ENCODE results near the gene MDK. TPM values are rescaled to one million over a fixed set of nuclear protein-coding genes. Genes with fewer than 3 reads are reported as not detected.

Gene MDK
- total and polyA plus RNA-seq, 2 of the 13 experiments (the other 11 are each of a cell fraction or from before 2014, with no cell fraction given): 312 to 407 TPM

DNA sequence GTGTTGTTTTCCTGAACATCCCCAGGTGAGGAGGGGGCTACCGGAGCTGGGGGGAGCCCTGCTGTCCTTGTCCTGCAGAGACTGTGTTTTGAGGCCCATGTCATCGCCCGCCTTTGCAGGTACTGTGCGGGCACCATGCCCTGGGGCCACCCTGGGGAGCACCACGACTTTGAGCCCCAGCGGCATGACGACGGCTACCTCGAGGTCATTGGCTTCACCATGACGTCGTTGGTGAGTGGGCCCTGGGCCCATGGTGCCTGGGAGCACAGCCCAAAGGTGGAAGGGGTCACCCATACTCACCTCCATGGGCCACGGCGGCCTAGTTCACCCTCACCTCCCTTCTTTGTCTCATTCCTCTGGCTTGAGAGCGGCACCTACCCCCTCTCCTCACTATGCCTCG is 6.7 kb upstream of the MDK start:
- no peaks in the 10 kb centered on the region for H3K9me3 ChIP-seq (ENCODE audit: low read length)
- no TSS peak for BruUV-seq (replicated peaks)
- POLR2A ChIA-PET: no interaction called here
- H4K20me1 ChIP-seq (ENCODE audit: insufficient read depth, low read length): no peaks in the 10 kb centered on the region
- no peak overlapping the region for H3K9ac ChIP-seq (ENCODE audit: insufficient read depth, low read depth, low read length)
- no peak overlapping the region for H3K27ac ChIP-seq (ENCODE audit: extremely low read length, insufficient read depth, low read length)
- DNase-seq (ENCODE audit: low spot score) (no peak), ATAC-seq (no peak), FAIRE-seq (no peak)
- H3K4me2 ChIP-seq (ENCODE audit: low read depth, low read length): no peak overlapping the region
- 90% methylated on average over 2 of the region's 15 CpGs for WGBS (ENCODE audit: low lambda C conversion rate)
- CTCF ChIA-PET (ENCODE audit: low intra/inter-chr PET ratio, low total read pairs): no interaction called here
- peaks cover 1 to 4% of the 10 kb centered on the region in 2 experiments; a peak in 1 of 5 replicates for H3K36me3 ChIP-seq (replicated peaks in 1 of 2; ENCODE audit: control insufficient read depth in 1 of 2, insufficient read depth in 2 of 2, low read length in 2 of 2)
- in situ Hi-C loops (cut with HindIII; ENCODE audit: extremely low pct_ligation_motif_present, low pct_unique_long_range_greater_than_20kb): no loop called here
- H3K79me2 ChIP-seq (ENCODE audit: insufficient read depth, low read length): no peaks in the 10 kb centered on the region
- peaks cover 17% of the 10 kb centered on the region for H3K4me1 ChIP-seq (ENCODE audit: insufficient read depth, low read length)
- no peaks in the 10 kb centered on the region for H3K27me3 ChIP-seq (ENCODE audit: control insufficient read depth in 1 of 2, insufficient read depth in 2 of 2, low read length in 2 of 2)
- H3K4me3 ChIP-seq (replicated peaks in 1 of 3; ENCODE audit: insufficient read depth in 1 of 3, low read depth in 2 of 3, low read length in 3 of 3): no peak overlapping the region
- intact Hi-C loops (cut with micrococcal nuclease; ENCODE audit: unreplicated experiment): no loop called here
- no peak overlapping the region for H2AFZ ChIP-seq (ENCODE audit: low read length)
- TF ChIP-seq ZNF782 (CRISPR knock-in tag; IDR thresholded peaks at IDR 0.05; ENCODE audit: borderline replicate concordance) (no peak), FOXA1 (IDR thresholded peaks at IDR 0.05) (no peak), FOXA1 (CRISPR knock-in tag; IDR thresholded peaks at IDR 0.05) (no peak), RXRA (CRISPR knock-in tag; IDR thresholded peaks at IDR 0.05) (no peak), HNRNPH1 (optimal IDR thresholded peaks at IDR 0.05; ENCODE audit: low read depth, low read length) (no peak), KLF13 (CRISPR knock-in tag; IDR thresholded peaks at IDR 0.05) (no peak), REL (CRISPR knock-in tag; conservative IDR thresholded peaks at IDR 0.05) (no peak), ZSCAN29 (CRISPR knock-in tag; conservative IDR thresholded peaks at IDR 0.05) (no peak), ZNF768 (CRISPR knock-in tag; IDR thresholded peaks at IDR 0.05) (no peak), ZNF577 (CRISPR knock-in tag; IDR thresholded peaks at IDR 0.05; ENCODE audit: borderline replicate concordance, low read depth) (no peak), SMC3 (IDR thresholded peaks at IDR 0.05; ENCODE audit: low read length) (no peak), MATR3 (CRISPR knock-in tag; IDR thresholded peaks at IDR 0.05) (no peak), KDM2A (CRISPR knock-in tag; IDR thresholded peaks at IDR 0.05; ENCODE audit: borderline replicate concordance, low read depth) (no peak), HOXA3 (CRISPR knock-in tag; IDR thresholded peaks at IDR 0.05) (no peak)
- TF ChIP-seq, protein P1, sequence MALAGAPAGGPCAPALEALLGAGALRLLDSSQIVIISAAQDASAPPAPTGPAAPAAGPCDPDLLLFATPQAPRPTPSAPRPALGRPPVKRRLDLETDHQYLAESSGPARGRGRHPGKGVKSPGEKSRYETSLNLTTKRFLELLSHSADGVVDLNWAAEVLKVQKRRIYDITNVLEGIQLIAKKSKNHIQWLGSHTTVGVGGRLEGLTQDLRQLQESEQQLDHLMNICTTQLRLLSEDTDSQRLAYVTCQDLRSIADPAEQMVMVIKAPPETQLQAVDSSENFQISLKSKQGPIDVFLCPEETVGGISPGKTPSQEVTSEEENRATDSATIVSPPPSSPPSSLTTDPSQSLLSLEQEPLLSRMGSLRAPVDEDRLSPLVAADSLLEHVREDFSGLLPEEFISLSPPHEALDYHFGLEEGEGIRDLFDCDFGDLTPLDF (CRISPR knock-in tag; IDR thresholded peaks at IDR 0.05): no peak
- TF ChIP-seq, protein P2, sequence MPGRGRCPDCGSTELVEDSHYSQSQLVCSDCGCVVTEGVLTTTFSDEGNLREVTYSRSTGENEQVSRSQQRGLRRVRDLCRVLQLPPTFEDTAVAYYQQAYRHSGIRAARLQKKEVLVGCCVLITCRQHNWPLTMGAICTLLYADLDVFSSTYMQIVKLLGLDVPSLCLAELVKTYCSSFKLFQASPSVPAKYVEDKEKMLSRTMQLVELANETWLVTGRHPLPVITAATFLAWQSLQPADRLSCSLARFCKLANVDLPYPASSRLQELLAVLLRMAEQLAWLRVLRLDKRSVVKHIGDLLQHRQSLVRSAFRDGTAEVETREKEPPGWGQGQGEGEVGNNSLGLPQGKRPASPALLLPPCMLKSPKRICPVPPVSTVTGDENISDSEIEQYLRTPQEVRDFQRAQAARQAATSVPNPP (CRISPR knock-in tag; IDR thresholded peaks at IDR 0.05): no peak
- TF ChIP-seq, protein P3, sequence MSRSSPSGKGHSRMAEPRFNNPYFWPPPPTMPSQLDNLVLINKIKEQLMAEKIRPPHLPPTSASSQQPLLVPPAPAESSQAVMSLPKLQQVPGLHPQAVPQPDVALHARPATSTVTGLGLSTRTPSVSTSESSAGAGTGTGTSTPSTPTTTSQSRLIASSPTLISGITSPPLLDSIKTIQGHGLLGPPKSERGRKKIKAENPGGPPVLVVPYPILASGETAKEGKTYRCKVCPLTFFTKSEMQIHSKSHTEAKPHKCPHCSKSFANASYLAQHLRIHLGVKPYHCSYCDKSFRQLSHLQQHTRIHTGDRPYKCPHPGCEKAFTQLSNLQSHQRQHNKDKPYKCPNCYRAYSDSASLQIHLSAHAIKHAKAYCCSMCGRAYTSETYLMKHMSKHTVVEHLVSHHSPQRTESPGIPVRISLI (CRISPR knock-in tag; IDR thresholded peaks at IDR 0.05; ENCODE audit: borderline replicate concordance): no peak

All from HepG2 (cell line).